Measurements from ENCODE around the gene PSMD8. TPM values are rescaled to one million over a fixed set of nuclear protein-coding genes. Genes with fewer than 3 reads are reported as not detected.

PSMD8 gene
- total and polyA plus RNA-seq, 2 of the 8 experiments (the other 6 are each of a cell fraction or from before 2014, with no cell fraction given), result 170 to 486 TPM

DNA sequence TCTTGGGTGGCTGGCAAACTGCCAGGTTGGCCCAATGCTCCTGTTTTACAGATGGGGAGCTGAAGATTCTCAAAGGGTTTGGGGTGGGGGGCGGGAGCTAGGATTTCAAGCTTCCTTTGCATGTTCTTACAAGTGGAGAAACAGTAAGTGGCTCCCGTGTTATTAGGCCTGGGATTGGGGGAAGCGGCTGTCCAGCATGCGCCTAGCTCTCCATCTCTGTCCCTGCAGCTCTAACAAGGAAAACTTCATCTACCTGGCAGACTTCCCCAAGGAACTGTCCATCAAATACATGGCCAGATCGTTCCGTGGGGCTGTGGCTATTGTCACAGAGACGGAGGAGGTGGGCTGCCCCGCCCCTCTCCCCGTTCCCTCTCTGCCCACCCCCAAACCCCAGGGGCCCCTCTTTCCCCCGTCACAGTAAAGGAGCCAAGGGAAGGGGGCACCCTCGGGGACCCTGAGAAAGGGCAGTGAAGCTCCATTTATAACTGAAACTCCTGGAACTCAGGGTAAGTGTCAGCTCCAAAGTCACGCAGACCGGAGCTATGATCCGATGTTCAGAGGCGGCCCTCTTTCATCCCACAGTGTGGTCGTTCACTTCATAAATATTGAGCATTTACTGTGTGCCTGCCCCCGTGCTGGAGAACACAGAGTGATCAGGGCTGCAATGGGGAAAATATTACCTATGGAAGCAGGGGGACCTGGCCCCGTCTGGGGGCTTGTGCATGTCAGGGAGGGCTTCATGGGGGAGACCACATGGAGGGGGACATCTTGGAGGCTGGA is 14.9 kb upstream of the PSMD8 start:
- no peak overlapping the region for H2BK20ac ChIP-seq (ENCODE audit: low read length)
- no peak overlapping the region for H3K23ac ChIP-seq (ENCODE audit: insufficient read length)
- H4K91ac ChIP-seq (replicated peaks; ENCODE audit: insufficient read length, low read length), result no peak overlapping the region
- no peak overlapping the region; a peak in 1 of 4 replicates for H3K4me2 ChIP-seq (ENCODE audit: insufficient read depth in 1 of 2, low read depth in 2 of 2, low read length in 2 of 2)
- H3K23me2 ChIP-seq (ENCODE audit: low read depth, low read length), result peaks cover 8% of the 10 kb centered on the region; the same call in 1 of the 2 replicates
- H3K18ac ChIP-seq (ENCODE audit: extremely low read depth, low read length), result no peak overlapping the region
- no peak overlapping the region for H2BK5ac ChIP-seq (ENCODE audit: low read depth, low read length)
- no peak overlapping the region for H3K4ac ChIP-seq (replicated peaks; ENCODE audit: insufficient read length, low read depth, low read length)
- H3K36me3 ChIP-seq (ENCODE audit: control insufficient read depth in 2 of 4, insufficient read depth in 4 of 4, low read length in 3 of 4), result no peaks in the 10 kb centered on the region
- FAIRE-seq (no peak), DNase-seq (ENCODE audit: low read depth in 1 of 2, low spot score in 2 of 2) (no peak)
- no peak overlapping the region for H4K8ac ChIP-seq (ENCODE audit: extremely low read depth, insufficient read depth, low read length)
- H2BK12ac ChIP-seq (ENCODE audit: low read depth, low read length), result no peak overlapping the region
- H4K5ac ChIP-seq (ENCODE audit: insufficient read length, low read depth, low read length), result no peak overlapping the region
- no peak overlapping the region for H2AK5ac ChIP-seq (ENCODE audit: low read depth, low read length)
- H3K56ac ChIP-seq (replicated peaks; ENCODE audit: insufficient read length, low read depth, low read length), result no peak overlapping the region
- H3K4me3 ChIP-seq (ENCODE audit: extremely low read depth in 1 of 4, insufficient read depth in 2 of 4, low read depth in 3 of 4, low read length in 4 of 4), result no peak overlapping the region
- peaks cover 0 to 2% of the 10 kb centered on the region in 2 experiments for H4K20me1 ChIP-seq (replicated peaks in 1 of 2; ENCODE audit: control insufficient read depth in 1 of 2, insufficient read depth in 2 of 2, low read length in 2 of 2)
- no peaks in the 10 kb centered on the region for H3K79me2 ChIP-seq (ENCODE audit: control insufficient read depth in 1 of 2, insufficient read depth in 2 of 2, low read length in 2 of 2)
- no peak overlapping the region for H2BK120ac ChIP-seq (replicated peaks; ENCODE audit: low read depth, low read length)
- no peaks in the 10 kb centered on the region for H3K79me1 ChIP-seq (ENCODE audit: low read depth, low read length)
- CTCF ChIA-PET (ENCODE audit: partially characterized antibody), result interaction anchor here (0.7 to 2.8 kb wide), 2 partner anchors 15 to 234 kb away, joined by 3 to 9 read pairs; partner anchors contain the start of gene PSMD8
- peaks cover 4 to 25% (median 19%) of the 10 kb centered on the region in 4 experiments for H3K27me3 ChIP-seq (replicated peaks in 1 of 4; ENCODE audit: control insufficient read depth in 3 of 4, extremely low read depth in 1 of 4, insufficient read depth in 3 of 4, low read length in 3 of 4)
- H3K14ac ChIP-seq (ENCODE audit: insufficient read length), result no peak overlapping the region
- H3K4me1 ChIP-seq (replicated peaks in 1 of 4; ENCODE audit: control insufficient read depth in 3 of 4, insufficient read depth in 4 of 4, low read length in 3 of 4), result peaks cover 0 to 5% (median 2%) of the 10 kb centered on the region in 4 experiments; a peak in 3 of 7 replicates
- POLR2A ChIA-PET (ENCODE audit: partially characterized antibody), result interaction anchor here (0.6 to 1.8 kb wide), 6 partner anchors 9 to 1594 kb away, joined by 3 to 5 read pairs (median 3); partner anchors contain the start of genes C19orf33 and SIPA1L3
- TF ChIP-seq POLR2AphosphoS5 (IDR thresholded peaks at IDR 0.05; ENCODE audit: low read depth, low read length) (no peak), FOSL1 (IDR thresholded peaks at IDR 0.05; ENCODE audit: insufficient read depth, low read depth, low read length) (no peak), CHD2 (IDR thresholded peaks at IDR 0.05; ENCODE audit: low read length) (no peak), GABPA (IDR thresholded peaks at IDR 0.05; ENCODE audit: borderline replicate concordance, insufficient read depth, low read length) (no peak), CTBP2 (IDR thresholded peaks at IDR 0.05; ENCODE audit: borderline replicate concordance, insufficient read depth, insufficient read length, low read length) (no peak), CEBPB (IDR thresholded peaks at IDR 0.05; ENCODE audit: low read depth, low read length) (no peak), SIN3A (conservative IDR thresholded peaks at IDR 0.05 in 1 of 2, IDR thresholded peaks at IDR 0.05 in 1 of 2; ENCODE audit: low read depth in 1 of 2, low read length in 2 of 2) (no peak), SP1 (IDR thresholded peaks at IDR 0.05; ENCODE audit: low read depth, low read length) (no peak), ZNF274 (IDR thresholded peaks at IDR 0.05; ENCODE audit: borderline replicate concordance, extremely low read depth, low read length) (no peak), ASH2L (IDR thresholded peaks at IDR 0.05; ENCODE audit: low read length) (no peak)
- TF ChIP-seq, protein P1, sequence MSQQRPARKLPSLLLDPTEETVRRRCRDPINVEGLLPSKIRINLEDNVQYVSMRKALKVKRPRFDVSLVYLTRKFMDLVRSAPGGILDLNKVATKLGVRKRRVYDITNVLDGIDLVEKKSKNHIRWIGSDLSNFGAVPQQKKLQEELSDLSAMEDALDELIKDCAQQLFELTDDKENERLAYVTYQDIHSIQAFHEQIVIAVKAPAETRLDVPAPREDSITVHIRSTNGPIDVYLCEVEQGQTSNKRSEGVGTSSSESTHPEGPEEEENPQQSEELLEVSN (IDR thresholded peaks at IDR 0.05), result no peak
- H2BK15ac ChIP-seq (ENCODE audit: low read length), result no peak overlapping the region
- 81% methylated on average over 11 of the region's 18 CpGs; no CpG with 5 or more reads in 1 of the 2 experiments for WGBS, 2 experiments (ENCODE audit: extremely low coverage in 1 of 2, insufficient coverage in 1 of 2, insufficient read length in 1 of 2, insufficient replicate concordance in 2 of 2, low coverage in 1 of 2, low lambda C conversion rate in 2 of 2, missing lambda C conversion rate in 1 of 2)
- H3K27ac ChIP-seq (ENCODE audit: low read depth, low read length), result no peak overlapping the region
- no peak overlapping the region for H2AFZ ChIP-seq (ENCODE audit: low read length)
- H3K9ac ChIP-seq (replicated peaks in 1 of 4; ENCODE audit: extremely low read depth in 1 of 4, low read depth in 3 of 4, low read length in 3 of 4), result no peak overlapping the region
- peaks cover 0 to under 1% of the 10 kb centered on the region in 2 experiments; a peak in 1 of 4 replicates for H3K9me3 ChIP-seq (ENCODE audit: insufficient read depth in 2 of 2, low read depth in 1 of 2, low read length in 1 of 2)

All from H1 (cell line).